GM19372 (cell line): ENCODE data around the gene AKAP1.

Source experiments
- ATAC-seq: cut with Tn5 transposase; IDR thresholded peaks from one replicate; pipeline ENCODE4 v1.9.1; 2021; ENCODE audit warnings: mild to moderate bottlenecking, low read depth, moderate library complexity; ENCODE audit not compliant: unreplicated experiment

The AKAP1 gene

GRCh38 chr17:57154921-57155320 is 69.9 kb downstream of the AKAP1 start:
- ATAC-seq: no peak

DNA sequence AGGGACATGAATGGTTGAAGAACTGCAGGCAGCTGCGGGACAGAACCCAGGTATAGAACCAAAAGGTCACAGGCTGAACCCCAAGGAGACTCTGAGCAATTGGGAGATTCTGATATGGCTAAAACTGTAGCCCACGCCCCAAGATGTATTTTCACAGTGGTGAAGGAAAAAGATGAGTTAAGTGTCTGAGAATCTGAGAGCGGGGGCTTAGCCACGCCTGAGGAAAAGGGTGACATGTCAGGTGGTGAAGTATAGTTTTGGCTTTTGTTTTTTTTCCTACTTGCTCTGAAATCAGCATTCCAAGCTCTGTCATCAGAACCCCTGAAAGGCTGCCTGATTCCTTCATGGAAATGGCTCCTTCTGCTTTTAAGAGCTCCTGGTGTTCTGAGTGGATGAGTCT is 73.3 kb downstream of the AKAP1 start:
- ATAC-seq: no peak

- no peak for ATAC-seq
Observed at GRCh38 chr17:57158795-57159194, 73.7 kb downstream of the AKAP1 start.

GRCh38 chr17:57160624-57161023 is 75.6 kb downstream of the AKAP1 start:
- no peak for ATAC-seq

- ATAC-seq: no peak
Observed at GRCh38 chr17:57164814-57165213, 79.8 kb downstream of the AKAP1 start.

DNA sequence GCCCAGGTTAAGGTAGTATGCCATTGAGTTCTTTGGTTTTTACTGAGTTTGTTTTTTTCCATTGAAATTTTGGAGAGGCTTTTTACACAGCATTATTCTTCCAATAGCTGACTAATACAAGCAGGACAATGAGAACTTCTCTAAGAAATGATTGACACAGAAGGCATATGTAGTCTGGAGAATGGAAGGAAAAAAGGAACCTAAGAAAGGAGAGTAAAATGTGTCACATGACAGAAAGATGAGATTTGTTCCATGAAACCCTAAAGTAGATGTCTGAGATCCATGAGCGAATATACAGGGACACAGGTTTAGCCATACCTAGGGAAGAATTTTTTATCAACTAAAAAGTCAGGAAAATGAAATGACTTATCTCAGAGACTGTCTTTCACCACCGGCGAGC is 80.7 kb downstream of the AKAP1 start:
- ATAC-seq: no peak

GRCh38 chr17:57166803-57167202 is 81.8 kb downstream of the AKAP1 start:
- ATAC-seq: no peak

- no peak for ATAC-seq
Observed at GRCh38 chr17:57168695-57169094, 83.6 kb downstream of the AKAP1 start.

GRCh38 chr17:57170866-57171265 is 85.8 kb downstream of the AKAP1 start:
- no peak for ATAC-seq
